Nephron progenitor cell (in vitro differentiated cells): ENCODE measurements around the gene CCDC38.

ENCODE experiments used
- DNase-seq: peaks from one replicate; pipeline ENCODE4 v3.0.0; 2021
- H3K27ac Mint-ChIP-seq: 2 replicates; pipeline ENCODE4 v1.8.0; 2021; ENCODE audit warnings: mild to moderate bottlenecking, moderate library complexity, mixed read lengths
- H3K27me3 Mint-ChIP-seq: 2 replicates; pipeline ENCODE4 v1.8.0; 2021; ENCODE audit warnings: mild to moderate bottlenecking, low read depth, mixed read lengths; ENCODE audit not compliant: poor library complexity
- H3K36me3 Mint-ChIP-seq: 2 replicates; pipeline ENCODE4 v1.8.0; 2021; ENCODE audit warnings: low read depth, mixed read lengths
- H3K4me1 Mint-ChIP-seq: 2 replicates; pipeline ENCODE4 v1.8.0; 2021; ENCODE audit warnings: mixed read lengths
- H3K4me3 Mint-ChIP-seq: 2 replicates; pipeline ENCODE4 v1.8.0; 2021; ENCODE audit warnings: mild to moderate bottlenecking, moderate library complexity, mixed read lengths
- H3K9me3 Mint-ChIP-seq: 2 replicates; pipeline ENCODE4 v1.8.0; 2021; ENCODE audit warnings: mild to moderate bottlenecking, moderate library complexity, mixed read lengths
- TF ChIP-seq, protein P1 (sequence below): fragments of 200-600 bp; sonication (generic); IDR thresholded peaks from 2 replicates; pipeline ENCODE4 v1.5.0; 2021; ENCODE audit warnings: antibody characterized with exemption

CCDC38 gene

DNA sequence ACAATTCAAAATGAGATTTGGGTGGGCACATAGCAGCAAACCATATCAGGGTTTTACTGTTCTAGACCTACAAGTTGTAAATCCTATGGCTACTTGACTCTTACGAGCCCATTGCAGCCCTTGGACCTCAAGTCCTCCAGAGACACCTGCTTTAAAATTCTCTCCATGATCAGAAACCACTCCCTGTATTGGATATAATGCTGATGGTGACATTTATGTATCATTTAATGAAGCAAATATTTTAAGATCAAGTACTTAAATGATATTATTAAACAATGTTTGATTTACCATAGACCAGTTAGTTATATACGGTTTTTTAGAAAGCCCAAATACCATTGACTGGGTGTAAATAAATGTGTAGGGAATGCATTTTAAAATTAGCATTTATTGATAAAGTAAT lies 24.9 kb upstream of the CCDC38 start:
- Mint-ChIP-seq H3K27me3 (no peaks in the 10 kb centered on the region), H3K27ac (no peak overlapping the region), H3K36me3 (peaks cover 7% of the 10 kb centered on the region), H3K9me3 (peaks cover 13% of the 10 kb centered on the region), H3K4me1 (peaks cover 25% of the 10 kb centered on the region), H3K4me3 (no peak overlapping the region)
- no peak for DNase-seq
- TF ChIP-seq, protein P1, sequence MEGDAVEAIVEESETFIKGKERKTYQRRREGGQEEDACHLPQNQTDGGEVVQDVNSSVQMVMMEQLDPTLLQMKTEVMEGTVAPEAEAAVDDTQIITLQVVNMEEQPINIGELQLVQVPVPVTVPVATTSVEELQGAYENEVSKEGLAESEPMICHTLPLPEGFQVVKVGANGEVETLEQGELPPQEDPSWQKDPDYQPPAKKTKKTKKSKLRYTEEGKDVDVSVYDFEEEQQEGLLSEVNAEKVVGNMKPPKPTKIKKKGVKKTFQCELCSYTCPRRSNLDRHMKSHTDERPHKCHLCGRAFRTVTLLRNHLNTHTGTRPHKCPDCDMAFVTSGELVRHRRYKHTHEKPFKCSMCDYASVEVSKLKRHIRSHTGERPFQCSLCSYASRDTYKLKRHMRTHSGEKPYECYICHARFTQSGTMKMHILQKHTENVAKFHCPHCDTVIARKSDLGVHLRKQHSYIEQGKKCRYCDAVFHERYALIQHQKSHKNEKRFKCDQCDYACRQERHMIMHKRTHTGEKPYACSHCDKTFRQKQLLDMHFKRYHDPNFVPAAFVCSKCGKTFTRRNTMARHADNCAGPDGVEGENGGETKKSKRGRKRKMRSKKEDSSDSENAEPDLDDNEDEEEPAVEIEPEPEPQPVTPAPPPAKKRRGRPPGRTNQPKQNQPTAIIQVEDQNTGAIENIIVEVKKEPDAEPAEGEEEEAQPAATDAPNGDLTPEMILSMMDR = no peak

DNA sequence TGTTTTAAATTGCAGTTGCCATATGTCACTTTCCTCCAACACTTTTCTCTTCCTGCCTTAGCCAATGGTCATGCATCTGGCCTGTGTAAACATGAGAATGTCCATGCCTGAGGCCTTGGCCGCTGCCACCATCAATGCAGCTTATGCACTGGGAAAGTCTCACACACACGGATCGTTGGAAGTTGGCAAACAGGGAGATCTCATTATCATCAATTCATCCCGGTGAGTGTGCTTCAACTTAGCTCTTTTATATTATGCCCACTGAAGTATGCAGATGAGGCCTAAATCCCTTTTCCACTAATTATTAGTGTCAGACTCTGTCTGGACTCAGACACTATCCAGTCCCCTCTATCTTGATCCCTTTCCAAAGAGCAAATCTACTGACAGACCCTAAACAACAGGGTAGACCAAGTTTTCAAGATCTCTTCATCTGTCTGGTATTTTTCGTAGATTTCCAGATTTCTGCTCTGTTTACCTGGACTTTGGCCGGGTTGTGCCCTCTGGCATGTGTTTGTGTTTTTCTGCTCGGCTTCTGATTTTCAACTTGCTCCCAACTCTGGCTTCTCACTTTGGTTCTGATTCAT lies 24.0 kb upstream of the CCDC38 start:
- H3K4me1 Mint-ChIP-seq = peaks cover 22% of the 10 kb centered on the region
- no peak overlapping the region for H3K4me3 Mint-ChIP-seq
- H3K27ac Mint-ChIP-seq = no peak overlapping the region
- peaks cover 13% of the 10 kb centered on the region for H3K9me3 Mint-ChIP-seq
- peaks cover 7% of the 10 kb centered on the region for H3K36me3 Mint-ChIP-seq
- TF ChIP-seq, protein P1 = no peak
- H3K27me3 Mint-ChIP-seq = no peaks in the 10 kb centered on the region
- no peak for DNase-seq

DNA sequence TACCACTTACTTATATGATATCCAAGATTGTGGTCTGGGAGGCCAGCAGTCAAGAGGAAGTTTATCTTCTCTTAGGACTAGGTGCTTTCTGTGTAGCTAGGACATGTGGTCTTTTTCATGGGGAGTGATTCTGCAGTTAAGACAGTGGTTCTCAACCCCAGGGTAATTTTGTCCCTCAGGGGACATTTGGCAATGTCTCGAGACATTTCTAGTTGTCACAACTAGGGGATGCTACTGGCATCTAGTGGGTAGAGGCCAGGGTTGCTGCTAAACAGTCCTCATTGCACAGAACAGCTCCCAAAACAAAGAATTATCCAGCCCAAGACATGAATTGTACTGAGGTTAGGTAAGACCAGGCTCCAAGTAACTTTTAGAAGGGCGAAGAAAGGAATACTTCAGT lies 20.7 kb upstream of the CCDC38 start:
- TF ChIP-seq, protein P1 = peak; percentile 29
- no peak overlapping the region for H3K4me3 Mint-ChIP-seq
- H3K27ac Mint-ChIP-seq = no peak overlapping the region
- DNase-seq = no peak
- peaks cover 7% of the 10 kb centered on the region for H3K27me3 Mint-ChIP-seq
- no peaks in the 10 kb centered on the region for H3K9me3 Mint-ChIP-seq
- H3K36me3 Mint-ChIP-seq = no peaks in the 10 kb centered on the region
- H3K4me1 Mint-ChIP-seq = peaks cover 11% of the 10 kb centered on the region

DNA sequence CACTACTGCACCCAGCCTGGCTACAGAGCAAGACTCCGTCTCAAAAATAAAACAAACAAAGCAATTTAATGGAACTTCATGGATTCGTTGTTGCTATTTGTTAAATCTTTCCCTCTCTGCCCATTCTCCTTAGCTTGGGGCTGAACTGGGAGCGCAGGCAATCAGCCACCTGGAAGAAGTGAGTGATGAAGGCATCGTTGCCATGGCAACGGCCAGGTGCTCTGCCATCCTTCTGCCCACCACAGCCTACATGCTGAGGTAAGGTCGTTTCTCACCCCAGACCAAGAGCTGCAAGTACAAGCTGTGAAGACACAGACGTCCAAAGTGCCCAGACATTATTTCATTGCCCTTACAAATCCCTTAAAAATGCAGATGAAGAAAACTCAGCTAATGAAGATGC lies 19.8 kb upstream of the CCDC38 start:
- Mint-ChIP-seq H3K27me3 (peaks cover 10% of the 10 kb centered on the region), H3K4me1 (peaks cover 11% of the 10 kb centered on the region), H3K36me3 (no peaks in the 10 kb centered on the region), H3K27ac (no peak overlapping the region), H3K9me3 (no peaks in the 10 kb centered on the region), H3K4me3 (no peak overlapping the region)
- TF ChIP-seq, protein P1 = no peak
- DNase-seq = no peak

DNA sequence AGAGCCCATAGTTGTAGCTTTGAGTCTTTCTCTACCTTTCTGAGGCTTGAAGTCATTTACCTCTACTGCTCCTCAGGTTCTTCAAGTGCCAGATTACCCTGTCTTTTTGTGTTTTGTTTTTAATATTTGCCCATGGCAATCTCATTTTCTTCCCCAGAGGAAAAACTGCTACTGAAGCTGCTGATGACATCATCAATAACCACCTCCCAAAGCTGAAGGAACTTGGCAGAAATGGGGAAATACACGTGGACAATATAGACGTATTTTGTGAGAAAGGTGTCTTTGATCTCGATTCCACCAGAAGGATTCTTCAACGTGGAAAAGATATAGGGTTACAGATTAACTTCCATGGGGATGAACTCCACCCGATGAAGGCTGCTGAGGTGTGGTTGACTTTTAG lies 17.8 kb upstream of the CCDC38 start:
- no peak overlapping the region for H3K4me3 Mint-ChIP-seq
- no peak for DNase-seq

DNA sequence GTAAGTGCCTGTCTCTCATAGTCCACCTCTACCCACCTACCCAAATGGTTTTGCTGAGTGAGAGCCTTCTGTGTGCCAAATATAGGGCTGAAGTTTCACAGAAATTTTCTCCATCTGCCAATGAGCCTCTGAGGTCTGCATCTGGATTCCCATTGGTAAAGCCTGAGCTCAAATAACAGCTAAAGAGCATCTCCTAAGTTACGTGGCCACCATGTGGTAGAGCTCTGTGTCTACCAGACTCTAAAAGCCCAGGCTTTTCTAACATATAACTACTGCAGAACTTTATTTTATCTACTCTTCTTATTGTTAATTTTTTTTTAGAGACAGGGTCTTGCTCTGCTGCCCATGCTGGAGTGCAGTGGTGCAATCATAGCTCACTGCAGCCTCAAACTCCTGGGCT lies 16.7 kb upstream of the CCDC38 start:
- H3K27ac Mint-ChIP-seq = no peak overlapping the region
- no peak overlapping the region for H3K4me3 Mint-ChIP-seq
- no peaks in the 10 kb centered on the region for H3K4me1 Mint-ChIP-seq
- peaks cover 19% of the 10 kb centered on the region for H3K27me3 Mint-ChIP-seq
- H3K9me3 Mint-ChIP-seq = no peaks in the 10 kb centered on the region
- H3K36me3 Mint-ChIP-seq = no peaks in the 10 kb centered on the region
- no peak for DNase-seq
- TF ChIP-seq, protein P1 = no peak

More for the DNA sequence above, 17.8 kb upstream of the CCDC38 start:
- Mint-ChIP-seq H3K36me3 (no peaks in the 10 kb centered on the region), H3K4me1 (no peaks in the 10 kb centered on the region), H3K27me3 (peaks cover 19% of the 10 kb centered on the region), H3K9me3 (no peaks in the 10 kb centered on the region), H3K27ac (no peak overlapping the region)
- TF ChIP-seq, protein P1 = no peak
